Endothelial cell of umbilical vein (primary cell): ENCODE measurements around the gene PRDM1. TPM values are rescaled to one million over a fixed set of nuclear protein-coding genes. Genes with fewer than 3 reads are reported as not detected.
"Not testable (repeated sequence)": the region's sequence is repeated elsewhere in the genome, so short reads cannot be mapped to it uniquely, and the experiment has no call there.

ENCODE experiments used
- BruUV-seq: library from RNA; stranded (reverse); fragments of 400-500 nt; replicated peaks from 2 replicates; lab custom pipeline; 2021; lab: Mats Ljungman, UMichigan
- CTCF ChIA-PET: fragments of 300-600, 350-600 bp; sonication (Branson Sonifier 250); formaldehyde crosslinking; loops from one replicate; lab custom pipeline; 2021; ENCODE audit warnings: antibody characterized with exemption, inconsistent platforms; lab: Charles Lee
- POLR2A ChIA-PET: fragments of 300-600, 350-600 bp; sonication (Branson Sonifier 250); formaldehyde crosslinking; loops from one replicate; lab custom pipeline; 2021; ENCODE audit warnings: antibody characterized with exemption, inconsistent platforms; lab: Charles Lee
- DNase-seq: peaks from one replicate; pipeline ENCODE4 v3.0.0-alpha.2; 2011; ENCODE audit warnings: low read depth, low spot score
- FAIRE-seq: peaks from 2 replicates; lab custom pipeline; 2011; peaks lifted over from hg19 to GRCh38; lab: Jason Lieb, UNC
- H2AFZ ChIP-seq: 2 replicates; pipeline ENCODE4 v1.6.0; 2012; ENCODE audit warnings: low read depth, low read length, control low read depth, inconsistent platforms
- H3K27ac ChIP-seq: 2 replicates; pipeline ENCODE4 v1.5.1; 2011; ENCODE audit warnings: low read depth, mild to moderate bottlenecking, control low read depth, low read length, moderate library complexity; ENCODE audit not compliant: insufficient read depth
- H3K27me3 ChIP-seq, 2 experiments: 2 replicates each; pipeline versions ENCODE4 v1.6.0 to v1.6.1; 2011; ENCODE audit warnings: low read length in 2 of 2, mixed read lengths in 1 of 2; ENCODE audit not compliant: control insufficient read depth in 2 of 2, insufficient read depth in 2 of 2
- H3K36me3 ChIP-seq, 2 experiments: 2 replicates in 1 of 2; 3 replicates in 1 of 2; pipeline ENCODE4 v1.5.1; 2011; ENCODE audit warnings: low read length in 2 of 2, mild to moderate bottlenecking in 1 of 2, moderate library complexity in 1 of 2; ENCODE audit not compliant: control insufficient read depth in 2 of 2, insufficient read depth in 2 of 2; ENCODE audit errors: extremely low read depth in 1 of 2
- H3K4me1 ChIP-seq: 3 replicates; pipeline ENCODE4 v1.5.1; 2011; ENCODE audit warnings: mild to moderate bottlenecking, low read length; ENCODE audit not compliant: control insufficient read depth, insufficient read depth; ENCODE audit errors: extremely low read depth
- H3K4me2 ChIP-seq: 2 replicates; pipeline ENCODE4 v1.6.1; 2011; ENCODE audit warnings: low read length, control low read depth, mixed read lengths; ENCODE audit not compliant: insufficient read depth
- H3K4me3 ChIP-seq, 3 experiments: fragments of 200-600 bp in 1 of 3; sonication (generic), shearing (Covaris generic) in 1 of 3; replicated peaks in 1 of 3; 2 replicates each; pipeline ENCODE4 v1.5.1; 2011 to 2016; ENCODE audit warnings: control low read depth in 3 of 3, low read length in 3 of 3, mild to moderate bottlenecking in 2 of 3, inconsistent platforms in 1 of 3, low read depth in 1 of 3, moderate library complexity in 1 of 3; ENCODE audit not compliant: insufficient read depth in 1 of 3
- H3K79me2 ChIP-seq: 2 replicates; pipeline ENCODE4 v1.6.0; 2012; ENCODE audit warnings: low read length, inconsistent platforms; ENCODE audit not compliant: control insufficient read depth, insufficient read depth
- H3K9ac ChIP-seq: replicated peaks from 2 replicates; pipeline ENCODE3; 2011; ENCODE audit warnings: low read length, control low read depth; ENCODE audit not compliant: insufficient read depth; ENCODE audit errors: extremely low read depth
- H3K9me1 ChIP-seq: replicated peaks from 3 replicates; pipeline ENCODE4 v1.6.0; 2011; ENCODE audit warnings: mild to moderate bottlenecking, low read length; ENCODE audit not compliant: control insufficient read depth, insufficient read depth; ENCODE audit errors: extremely low read depth
- H3K9me3 ChIP-seq: replicated peaks from 2 replicates; pipeline ENCODE4 v1.5.1; 2012; ENCODE audit warnings: low read length, inconsistent platforms; ENCODE audit not compliant: control insufficient read depth, insufficient read depth
- H4K20me1 ChIP-seq: replicated peaks from 2 replicates; pipeline ENCODE3; 2011; ENCODE audit warnings: mild to moderate bottlenecking, low read length; ENCODE audit not compliant: control insufficient read depth, insufficient read depth; ENCODE audit errors: extremely low read depth
- CTCF ChIP-seq, 2 donors: IDR thresholded peaks; 1 replicate in 1 of 2; 2 replicates in 1 of 2; pipeline ENCODE4 v1.5.1; 2011; ENCODE audit warnings: low read length in 2 of 2, mild to moderate bottlenecking in 2 of 2, moderate library complexity in 2 of 2, control low read depth in 1 of 2, inconsistent platforms in 1 of 2, low read depth in 1 of 2; ENCODE audit not compliant: insufficient read depth in 1 of 2; ENCODE audit errors: extremely low read depth in 1 of 2
- EZH2 ChIP-seq: IDR thresholded peaks from 2 replicates; pipeline ENCODE4 v1.6.1; 2012; ENCODE audit warnings: borderline replicate concordance, low read depth, mild to moderate bottlenecking, moderate library complexity, low read length, inconsistent platforms; ENCODE audit not compliant: severe bottlenecking
- FOS ChIP-seq: IDR thresholded peaks from 2 replicates; pipeline ENCODE4 v1.6.1; 2011; ENCODE audit warnings: mild to moderate bottlenecking, low read length, moderate library complexity, borderline replicate concordance; ENCODE audit not compliant: insufficient read depth
- GATA2 ChIP-seq: IDR thresholded peaks from 2 replicates; pipeline ENCODE4 v1.7.0; 2011; ENCODE audit warnings: low read depth, mild to moderate bottlenecking, moderate library complexity, mixed read lengths, low read length; ENCODE audit not compliant: insufficient read length, insufficient read depth
- JUN ChIP-seq: IDR thresholded peaks from 2 replicates; pipeline ENCODE4 v1.6.1; 2011; ENCODE audit warnings: borderline replicate concordance, low read depth; ENCODE audit not compliant: insufficient read length, insufficient read depth
- MYC ChIP-seq: IDR thresholded peaks from one replicate; pipeline ENCODE4 v1.6.1; 2011; ENCODE audit warnings: mild to moderate bottlenecking, low read depth, low read length
- POLR2A ChIP-seq: IDR thresholded peaks from 2 replicates; pipeline ENCODE4 v1.6.1; 2012; ENCODE audit warnings: low read depth, mild to moderate bottlenecking, control low read depth, low read length
- POLR2AphosphoS5 ChIP-seq: IDR thresholded peaks from 2 replicates; pipeline ENCODE4 v1.6.1; 2012; ENCODE audit warnings: low read depth, mild to moderate bottlenecking, control low read depth, low read length, moderate library complexity; ENCODE audit not compliant: insufficient read depth
- dilution Hi-C: fragments of 300-500 bp; cut with MboI; formaldehyde crosslinking; loops from one replicate; pipeline ENCODE4 v1.15.0; 2019; ENCODE audit warnings: low sequenced_read_pairs; ENCODE audit not compliant: extremely low pct_ligation_motif_present
- intact Hi-C: fragments of 100-400 bp; cut with micrococcal nuclease; formaldehyde crosslinking; loops from one replicate; pipeline ENCODE4 v1.10.0; 2022
- polyA plus RNA-seq, 4 experiments: library from polyadenylated mRNA; depleted of rRNA in 3 of 4; stranded (reverse) in 3 of 4; unstranded in 1 of 4; fragments of >200 nt; gene quantifications; 2 replicates each; pipeline versions ENCODE4 v1.2.1 to v1.2.3, GENCODE V29; 2011 to 2012; ENCODE audit warnings: missing spikeins in 1 of 4
- total RNA-seq: library from RNA; stranded (reverse); gene quantifications from 2 replicates; pipeline ENCODE4 v1.2.3, GENCODE V29; 2021
- TF ChIP-seq, protein P1 (sequence below): IDR thresholded peaks from 2 replicates; pipeline ENCODE4 v1.6.1; 2011; ENCODE audit not compliant: insufficient read depth, insufficient read length

Gene PRDM1
- total and polyA plus RNA-seq, 2 donors (not counting 3 experiments of a cell fraction or from before 2014, with no cell fraction given), result 0.36 to 2.7 TPM

DNA sequence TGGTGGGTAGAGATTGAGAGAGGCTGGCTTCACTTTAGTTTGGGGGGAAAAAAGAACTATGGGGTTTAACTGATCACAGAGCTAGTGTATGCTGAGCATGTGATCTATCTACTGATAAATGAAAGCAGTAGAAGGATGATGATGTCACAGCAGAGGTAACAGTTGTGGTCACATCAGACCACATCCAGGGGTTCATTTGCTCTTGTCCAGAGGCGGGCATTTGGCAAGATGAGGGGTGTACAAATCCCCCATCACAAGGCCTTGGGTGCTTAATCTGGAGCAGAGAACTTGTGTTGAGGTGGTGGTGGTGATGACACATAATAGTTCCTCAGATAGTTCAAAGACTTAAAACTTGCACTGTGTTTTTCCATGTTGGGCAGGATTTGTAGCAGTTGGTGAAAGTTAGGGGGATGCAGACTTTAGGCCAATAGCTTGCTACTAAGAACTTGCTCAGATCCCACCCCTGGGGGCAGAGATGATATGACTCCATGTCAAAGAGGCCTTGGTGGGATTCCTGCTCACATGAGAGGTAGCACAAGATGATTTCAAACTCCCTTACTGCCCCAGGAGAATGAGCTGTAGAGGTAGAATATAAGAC lies 63.4 kb downstream of the PRDM1 start:
- intact Hi-C loops, result no loop called here
- Histone ChIP-seq H3K9me1 (no peaks in the 10 kb centered on the region), H3K4me3 (no peak overlapping the region), H3K36me3 (no peaks in the 10 kb centered on the region), H2AFZ (no peak overlapping the region), H4K20me1 (no peaks in the 10 kb centered on the region), H3K27me3 (peaks cover 0 to 10% of the 10 kb centered on the region in 2 experiments), H3K4me1 (no peaks in the 10 kb centered on the region), H3K4me2 (no peak overlapping the region), H3K79me2 (no peaks in the 10 kb centered on the region), H3K9ac (no peak overlapping the region), H3K27ac (no peak overlapping the region), H3K9me3 (no peaks in the 10 kb centered on the region)
- BruUV-seq, result no TSS peak
- CTCF ChIA-PET, result no interaction called here
- TF ChIP-seq JUN (no peak), MYC (no peak), POLR2AphosphoS5 (no peak), EZH2 (no peak), FOS (no peak), CTCF (IDR thresholded peaks at IDR 0.05; ENCODE audit: extremely low read depth in 1 of 2, insufficient read depth in 1 of 2, low read depth in 1 of 2, low read length in 2 of 2) (no peak), POLR2A (no peak), GATA2 (no peak)
- TF ChIP-seq, protein P1, sequence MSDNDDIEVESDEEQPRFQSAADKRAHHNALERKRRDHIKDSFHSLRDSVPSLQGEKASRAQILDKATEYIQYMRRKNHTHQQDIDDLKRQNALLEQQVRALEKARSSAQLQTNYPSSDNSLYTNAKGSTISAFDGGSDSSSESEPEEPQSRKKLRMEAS, result no peak
- DNase-seq, result no peak
- no peak for FAIRE-seq
- POLR2A ChIA-PET, result no interaction called here
- dilution Hi-C loops, result no loop called here

GRCh38 chr6:106152476-106152875 lies 66.3 kb downstream of the PRDM1 start:
- H3K9me3 ChIP-seq, dilution Hi-C loops, H4K20me1 ChIP-seq, BruUV-seq, H3K4me2 ChIP-seq, H3K9me1 ChIP-seq, POLR2A ChIA-PET, H3K4me3 ChIP-seq, H3K4me1 ChIP-seq, H2AFZ ChIP-seq, DNase-seq, H3K79me2 ChIP-seq, FAIRE-seq, H3K9ac ChIP-seq, H3K27ac ChIP-seq, intact Hi-C loops, CTCF ChIA-PET, H3K36me3 ChIP-seq, H3K27me3 ChIP-seq: not testable (repeated sequence)
